GM19452 (cell line): ENCODE measurements around the gene IGSF9B.

Experiments used
- ATAC-seq: cut with Tn5 transposase; IDR thresholded peaks from one replicate; pipeline ENCODE4 v1.9.1; 2021; ENCODE audit not compliant: unreplicated experiment

IGSF9B gene

GRCh38 chr11:133886029-133886428 is 70.7 kb downstream of the IGSF9B start:
- ATAC-seq: no peak

- no peak for ATAC-seq
Measured at GRCh38 chr11:133872160-133872559, 84.6 kb downstream of the IGSF9B start.

- ATAC-seq: no peak
Measured at GRCh38 chr11:133867456-133867855, 89.3 kb downstream of the IGSF9B start.

GRCh38 chr11:133865466-133865865 is 91.3 kb downstream of the IGSF9B start:
- no peak for ATAC-seq

GRCh38 chr11:133864756-133865155 is 92.0 kb downstream of the IGSF9B start:
- ATAC-seq: no peak

GRCh38 chr11:133860151-133860550 is 96.6 kb downstream of the IGSF9B start:
- no peak for ATAC-seq
